GM19455 (cell line): ENCODE data around the gene BORCS5.
"Not testable (repeated sequence)": the region's sequence is repeated elsewhere in the genome, so short reads cannot be mapped to it uniquely, and the experiment has no call there.

ENCODE experiments used
- ATAC-seq: cut with Tn5 transposase; IDR thresholded peaks from one replicate; pipeline ENCODE4 v1.9.1; 2021; ENCODE audit not compliant: unreplicated experiment

Gene BORCS5

DNA sequence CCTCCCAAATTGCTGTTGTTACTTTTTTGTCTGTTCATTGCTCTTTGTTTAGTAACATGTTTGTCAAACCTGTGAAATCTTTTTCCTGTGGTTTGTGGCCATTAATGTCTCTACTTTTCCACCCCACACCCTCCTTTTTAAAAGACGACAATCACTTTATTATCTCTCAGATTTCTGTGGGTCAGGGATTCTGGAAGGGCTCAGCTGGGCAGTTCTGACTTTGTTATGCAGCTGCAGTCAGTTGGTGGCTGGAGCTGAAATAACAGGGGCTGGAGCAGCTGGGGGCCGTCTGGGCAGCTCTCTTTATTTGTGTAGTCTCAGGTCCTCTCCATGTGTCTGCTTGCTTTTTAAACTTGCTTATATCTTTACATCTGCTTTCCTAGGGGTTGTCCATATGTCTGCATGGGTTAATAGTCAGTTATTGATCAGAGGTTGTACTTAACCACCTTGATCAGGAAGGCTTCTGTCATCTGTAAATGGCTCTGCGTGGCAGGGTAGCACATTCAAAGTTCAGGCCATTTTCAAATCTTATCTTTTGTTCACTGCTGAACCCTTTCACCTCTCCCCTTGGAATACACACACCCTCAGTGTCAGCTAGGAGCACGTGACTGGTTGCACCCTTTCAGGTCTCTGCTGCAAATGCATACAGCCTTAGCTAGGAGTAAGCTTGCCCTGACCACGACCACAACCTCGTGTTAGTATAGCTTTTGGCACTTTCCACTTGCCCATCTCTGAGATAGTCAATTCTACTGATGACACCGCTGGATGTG is 27.9 kb downstream of the BORCS5 start:
- ATAC-seq: no peak

GRCh38 chr12:12387501-12387900 is 30.6 kb downstream of the BORCS5 start:
- no peak for ATAC-seq

DNA sequence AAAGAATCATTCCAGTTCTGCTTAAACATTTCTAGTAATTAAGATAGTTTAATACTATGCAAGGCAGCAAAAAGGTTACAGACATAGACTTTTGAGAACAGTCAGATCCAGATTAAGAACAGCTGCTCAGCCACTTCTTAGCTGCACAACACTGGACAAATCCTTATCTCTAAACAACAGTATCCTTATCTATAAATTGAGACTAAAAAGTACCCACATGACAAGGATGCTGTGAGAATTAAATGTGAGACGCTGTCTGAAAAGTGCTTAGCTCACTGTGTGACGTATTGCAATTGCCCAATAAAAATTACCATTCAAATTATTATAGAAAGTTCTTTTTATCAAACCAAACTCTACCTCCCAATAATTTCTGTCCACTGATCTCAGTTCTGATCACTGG is 35.5 kb downstream of the BORCS5 start:
- no peak for ATAC-seq

- no peak for ATAC-seq
Measured at GRCh38 chr12:12393171-12393570, 36.3 kb downstream of the BORCS5 start.

DNA sequence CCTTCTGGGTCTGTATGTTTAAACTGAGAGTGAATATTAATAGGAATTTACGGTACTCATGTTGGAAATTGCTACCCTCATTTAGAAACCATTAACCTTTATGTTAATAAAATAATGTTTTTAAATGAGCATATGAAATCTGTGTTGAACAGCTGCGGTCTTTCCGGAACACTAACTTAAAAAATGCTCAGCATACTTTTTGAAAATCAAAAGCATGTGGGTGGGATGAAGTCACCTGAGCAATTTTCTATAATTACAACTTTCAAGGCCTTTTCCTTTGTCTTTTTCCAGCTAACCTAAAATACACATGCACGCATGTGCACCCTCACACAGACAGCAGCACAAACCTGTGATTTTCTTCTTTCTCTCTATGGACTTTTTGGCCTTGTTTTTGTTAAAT is 39.8 kb downstream of the BORCS5 start:
- no peak for ATAC-seq

DNA sequence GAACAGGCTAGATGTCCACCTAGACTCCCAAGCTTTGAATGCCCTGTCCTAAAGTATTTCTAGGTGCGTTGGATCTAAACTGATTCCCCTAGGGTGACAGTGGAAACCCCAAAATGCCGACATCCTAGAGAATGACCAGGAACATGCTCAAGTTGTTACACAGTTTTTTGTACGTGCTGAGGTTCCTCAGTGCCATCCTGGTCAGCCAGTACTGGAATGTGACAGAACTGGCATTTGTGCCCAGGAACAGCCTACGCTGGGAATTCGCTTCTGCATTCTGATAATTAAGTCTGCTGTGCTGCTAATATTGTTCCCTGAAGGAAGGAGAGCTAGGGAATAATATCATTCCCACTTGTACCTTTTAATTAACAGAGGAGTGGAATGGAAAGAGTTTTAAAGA is 40.3 kb downstream of the BORCS5 start:
- no peak for ATAC-seq

- no peak for ATAC-seq
Measured at GRCh38 chr12:12398026-12398859, 41.4 kb downstream of the BORCS5 start.

- no peak for ATAC-seq
Measured at GRCh38 chr12:12399161-12399560, 42.3 kb downstream of the BORCS5 start.

DNA sequence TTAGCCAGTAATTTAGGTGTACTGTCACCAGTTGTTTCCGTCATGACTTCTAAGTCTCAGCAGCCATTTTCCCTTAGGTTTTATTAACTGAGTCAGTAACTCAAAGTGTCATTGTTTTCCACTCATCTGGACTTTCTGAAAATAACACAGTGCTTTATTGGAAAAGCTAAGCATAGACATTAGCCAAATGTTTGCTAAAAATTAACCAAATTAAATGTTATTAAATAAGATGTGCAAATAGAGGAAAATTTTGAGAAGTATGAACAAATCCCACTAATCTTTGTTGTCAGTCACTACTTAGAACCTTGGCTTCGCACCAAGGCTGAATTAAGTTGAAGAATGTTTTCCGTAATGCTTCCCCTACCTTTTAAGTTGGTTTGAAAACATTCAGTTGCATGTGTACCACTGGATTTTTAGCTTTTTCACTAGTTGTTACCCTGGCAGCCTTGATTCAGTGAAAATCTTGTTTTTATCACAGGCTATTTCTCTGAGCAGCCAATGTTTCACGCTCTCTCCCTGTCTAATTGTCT is 43.0 kb downstream of the BORCS5 start:
- no peak for ATAC-seq

DNA sequence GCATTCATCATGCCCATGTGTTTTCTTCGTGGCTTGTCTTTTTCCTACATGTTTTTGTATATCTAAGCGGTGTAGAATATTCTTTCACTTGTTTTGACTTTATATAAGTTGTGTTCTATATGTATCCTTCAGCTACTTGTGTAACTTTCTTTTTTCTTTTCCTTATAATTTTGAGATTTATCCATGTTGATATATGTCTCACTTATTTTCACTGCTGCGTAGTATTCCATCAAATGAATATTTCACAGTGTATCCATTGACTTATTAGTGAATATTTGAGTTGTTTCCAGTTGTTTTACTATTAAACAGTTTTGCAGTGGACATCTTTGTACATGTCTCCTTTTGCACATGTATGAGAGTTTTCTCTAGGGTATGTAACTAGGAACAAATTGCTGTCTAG is 43.9 kb downstream of the BORCS5 start:
- ATAC-seq: no peak

DNA sequence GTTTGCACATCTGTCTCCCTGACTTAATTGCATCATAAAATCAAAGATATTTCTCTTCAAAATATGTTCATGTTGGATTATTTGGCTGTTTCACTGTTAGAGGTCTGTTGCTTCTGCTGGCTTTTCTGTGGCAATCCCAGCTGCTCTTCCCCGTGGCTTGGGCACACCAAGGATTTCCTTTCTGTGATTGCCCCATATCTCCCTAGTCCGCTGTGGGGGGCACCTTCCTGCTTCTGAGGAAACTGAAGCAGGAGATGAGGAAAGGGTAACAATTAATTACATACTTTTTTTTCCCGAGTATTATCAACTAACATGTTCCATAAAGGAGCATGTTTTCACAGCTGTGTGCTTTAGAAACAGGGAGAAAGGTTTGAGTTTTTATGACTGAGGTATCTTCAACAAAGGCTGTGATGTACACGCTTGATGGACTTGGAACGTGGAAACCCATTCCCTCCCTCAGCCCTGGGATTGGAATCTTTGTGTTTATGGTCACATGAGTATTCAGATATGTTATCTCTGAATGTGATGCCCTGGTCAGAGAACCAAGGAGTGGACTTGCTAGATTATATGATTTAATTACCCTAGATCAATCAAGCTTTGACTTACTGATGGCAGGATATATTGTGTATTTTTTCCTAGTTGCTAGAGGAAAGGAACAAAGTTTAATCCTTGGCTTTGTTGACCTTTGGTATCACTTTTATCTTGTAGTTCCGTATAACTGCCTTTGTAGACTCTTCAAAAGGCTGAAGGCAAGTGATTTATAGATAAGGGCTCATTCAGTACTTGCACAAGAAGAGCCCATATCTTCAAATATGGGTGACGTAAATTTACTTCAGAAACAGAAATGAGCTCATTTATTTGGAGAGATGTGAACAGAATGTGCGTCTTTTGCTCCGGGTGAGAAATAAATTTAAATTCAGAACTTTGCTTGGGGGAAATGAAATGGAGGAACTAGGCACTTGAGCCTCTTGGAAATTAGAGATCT is 46.7 kb downstream of the BORCS5 start:
- no peak for ATAC-seq

- no peak for ATAC-seq
Measured at GRCh38 chr12:12404297-12404696, 47.4 kb downstream of the BORCS5 start.

- no peak for ATAC-seq
Measured at GRCh38 chr12:12405882-12406281, 49.0 kb downstream of the BORCS5 start.

DNA sequence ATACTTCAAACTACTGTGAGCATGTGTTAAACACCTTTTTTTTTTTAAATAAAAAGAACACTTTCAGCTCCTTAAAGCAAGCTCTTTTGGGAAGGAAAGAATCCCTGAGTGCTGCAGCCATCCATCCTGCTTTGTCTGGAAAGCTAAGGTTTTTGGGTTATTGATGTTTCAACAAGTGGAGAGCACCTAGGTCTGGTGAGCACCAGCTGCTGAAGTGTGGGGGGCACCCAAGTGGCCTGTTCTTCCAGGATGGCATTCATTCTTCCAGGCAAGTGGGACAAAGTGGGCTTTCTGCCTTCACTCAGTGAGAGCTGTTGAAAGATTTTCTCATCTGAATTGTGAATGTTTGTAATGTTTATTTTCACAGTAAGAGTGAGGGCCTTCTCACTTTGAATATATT is 49.9 kb downstream of the BORCS5 start:
- ATAC-seq: no peak

- no peak for ATAC-seq
Measured at GRCh38 chr12:12408265-12408690, 51.4 kb downstream of the BORCS5 start.

DNA sequence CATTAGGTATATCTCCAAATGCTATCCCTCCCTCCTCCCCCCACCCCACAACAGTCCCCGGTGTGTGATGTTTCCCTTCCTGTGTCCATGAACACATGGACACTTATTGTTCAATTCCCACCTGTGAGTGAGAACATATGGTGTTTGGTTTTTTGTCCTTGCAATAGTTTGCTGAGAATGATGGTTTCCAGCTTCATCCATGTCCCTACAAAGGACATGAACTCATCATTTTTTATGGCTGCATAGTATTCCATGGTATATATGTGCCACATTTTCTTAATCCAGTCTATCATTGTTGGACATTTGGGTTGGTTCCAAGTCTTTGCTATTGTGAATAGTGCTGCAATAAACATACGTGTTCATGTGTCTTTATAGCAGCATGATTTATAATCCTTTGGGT is 52.5 kb downstream of the BORCS5 start:
- not testable (repeated sequence) for ATAC-seq

- ATAC-seq: no peak
Measured at GRCh38 chr12:12415886-12416285, 59.0 kb downstream of the BORCS5 start.

- ATAC-seq: not testable (repeated sequence)
Measured at GRCh38 chr12:12419165-12419564, 62.3 kb downstream of the BORCS5 start.

DNA sequence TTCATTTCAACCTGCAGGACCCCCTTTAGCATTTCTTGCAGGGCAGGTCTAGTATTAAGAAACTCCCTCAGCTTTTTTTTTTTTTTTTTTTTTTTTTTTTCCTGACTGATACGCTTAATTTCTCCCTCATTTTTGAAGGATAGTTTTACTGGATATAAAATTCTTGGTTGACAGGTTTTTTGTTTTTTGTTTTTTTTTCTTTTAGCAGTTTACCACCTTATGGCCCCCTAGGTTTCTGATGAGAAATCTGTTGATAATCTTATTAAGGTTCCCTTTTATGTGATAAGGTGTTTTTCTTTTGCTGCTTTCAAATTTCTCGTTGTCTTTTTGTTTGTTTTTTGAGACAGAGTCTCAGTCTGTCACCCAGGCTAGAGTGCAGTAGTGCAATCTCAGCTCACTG is 66.5 kb downstream of the BORCS5 start:
- ATAC-seq: no peak

DNA sequence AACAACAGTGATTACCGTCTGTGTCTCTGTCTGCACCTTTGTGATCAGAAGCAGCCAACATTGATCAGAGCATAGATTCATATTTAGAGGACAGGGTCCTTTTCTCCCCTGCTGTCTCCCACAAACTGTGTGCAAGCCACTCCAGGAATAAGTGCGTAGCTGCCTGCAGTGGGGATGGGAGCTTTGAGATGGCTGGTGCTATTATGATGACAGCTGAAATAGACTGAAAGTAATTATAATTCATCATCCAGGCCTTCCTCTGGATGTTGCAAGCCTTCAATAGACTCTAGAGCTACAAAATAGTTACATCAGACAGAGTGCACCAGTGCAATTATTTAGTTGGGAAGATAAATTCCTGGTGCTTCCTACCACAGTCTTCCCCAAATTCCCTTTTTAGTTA is 68.1 kb downstream of the BORCS5 start:
- no peak for ATAC-seq

- no peak for ATAC-seq
Measured at GRCh38 chr12:12425616-12426015, 68.7 kb downstream of the BORCS5 start.
